Smooth muscle cell (in vitro differentiated cells): ENCODE measurements around the gene CLEC2D. TPM values are rescaled to one million over a fixed set of nuclear protein-coding genes. Genes with fewer than 3 reads are reported as not detected.

Source experiments
- DNase-seq: peaks from one replicate; lab custom pipeline; 2025; ENCODE audit not compliant: unreplicated experiment; lab: John Stamatoyannopoulos, UW
- H2AFZ ChIP-seq: fragments of 200-600 bp; sonication (generic); 2 replicates; pipeline ENCODE4 v1.6.0; 2016; ENCODE audit warnings: antibody characterized with exemption, low read depth, mild to moderate bottlenecking
- H3F3A ChIP-seq: fragments of 200-600 bp; sonication (generic); 2 replicates; pipeline ENCODE4 v1.6.0; 2017; ENCODE audit warnings: antibody characterized with exemption, low read depth
- H3K27ac ChIP-seq: fragments of 200-600 bp; sonication (generic); 2 replicates; pipeline ENCODE4 v1.5.1; 2016; ENCODE audit warnings: low read depth, mild to moderate bottlenecking
- H3K27me3 ChIP-seq: fragments of 200-600 bp; sonication (generic); 2 replicates; pipeline ENCODE4 v1.6.1; 2016; ENCODE audit warnings: low read depth, mild to moderate bottlenecking
- H3K36me3 ChIP-seq: fragments of 200-600 bp; sonication (generic); 2 replicates; pipeline ENCODE4 v1.5.1; 2016; ENCODE audit warnings: low read depth
- H3K4me1 ChIP-seq: fragments of 200-600 bp; sonication (generic); 2 replicates; pipeline ENCODE4 v1.5.1; 2016; ENCODE audit warnings: low read depth
- H3K4me2 ChIP-seq: fragments of 200-600 bp; sonication (generic); 2 replicates; pipeline ENCODE4 v1.6.0; 2016; ENCODE audit warnings: mild to moderate bottlenecking
- H3K4me3 ChIP-seq: fragments of 200-600 bp; sonication (generic); 2 replicates; pipeline ENCODE4 v1.5.1; 2016; ENCODE audit warnings: mild to moderate bottlenecking
- H3K79me2 ChIP-seq: fragments of 200-600 bp; sonication (generic); 2 replicates; pipeline ENCODE4 v1.6.0; 2016; ENCODE audit warnings: low read depth, mild to moderate bottlenecking
- H3K9ac ChIP-seq: fragments of 200-600 bp; sonication (generic); 2 replicates; pipeline ENCODE4 v1.6.0; 2016; ENCODE audit warnings: low read depth
- H3K9me3 ChIP-seq: fragments of 200-600 bp; sonication (generic); replicated peaks from 2 replicates; pipeline ENCODE4 v1.5.1; 2016; ENCODE audit warnings: low read depth
- H4K20me1 ChIP-seq: fragments of 200-600 bp; sonication (generic); 2 replicates; pipeline ENCODE4 v1.6.0; 2016; ENCODE audit warnings: low read depth
- WGBS: methylation state at CpG from one replicate; pipeline ENCODE4 v1.1.7; 2016; ENCODE audit warnings: low lambda C conversion rate; 5-methylcytosine and 5-hydroxymethylcytosine counted together
- polyA plus RNA-seq: library from polyadenylated mRNA; unstranded; fragments of >200 nt; fragmentation: Nextera tagmentation; extraction: Ambion mirVana; gene quantifications from 2 replicates; pipeline ENCODE4 v1.2.1, GENCODE V29; 2016
- total RNA-seq: library from RNA; depleted of rRNA; stranded (reverse); fragments of >200 nt; gene quantifications from 2 replicates; pipeline ENCODE4 v1.2.3, GENCODE V29; 2014
- TF ChIP-seq, protein P1 (sequence below): fragments of 200-600 bp; sonication (generic); IDR thresholded peaks from 2 replicates; pipeline ENCODE4 v1.5.1; 2017; ENCODE audit warnings: borderline replicate concordance, mild to moderate bottlenecking, antibody characterized with exemption; ENCODE audit not compliant: insufficient read depth, poor library complexity, severe bottlenecking

Gene CLEC2D
- total and polyA plus RNA-seq, 2 experiments from 2014 or later, result 2.2 to 5.8 TPM

DNA sequence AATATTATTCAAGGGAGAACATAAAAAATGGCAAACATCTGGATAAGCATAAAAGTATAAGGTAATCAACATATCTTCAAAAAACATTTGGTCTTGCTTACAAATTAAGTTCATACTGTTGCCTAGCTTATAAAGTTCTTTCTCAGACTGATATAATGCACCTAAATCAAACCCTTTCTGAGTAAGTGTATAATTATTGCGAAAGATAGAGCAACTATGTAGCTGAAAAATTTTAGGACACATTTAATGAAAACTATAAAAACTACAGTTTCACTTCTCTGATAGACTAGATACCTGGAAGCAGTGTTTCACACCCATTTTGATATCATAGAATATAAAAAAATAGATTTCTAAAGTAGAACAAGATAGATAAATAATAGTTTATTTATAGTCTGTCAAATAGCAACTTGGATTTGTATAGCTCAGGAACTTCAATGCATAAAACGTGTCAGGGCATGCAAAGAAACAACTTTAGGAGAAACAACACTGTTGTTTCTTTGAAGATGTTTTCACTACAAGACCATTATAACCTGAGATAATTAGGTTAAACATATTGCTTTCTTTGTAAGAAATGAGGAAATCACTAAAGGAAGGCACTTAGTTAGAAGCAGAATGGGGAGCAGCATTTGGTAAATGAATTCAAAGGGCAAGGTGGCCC lies 55.8 kb downstream of the CLEC2D start:
- Histone ChIP-seq H3K79me2 (no peaks in the 10 kb centered on the region), H2AFZ (peak overlapping the region; percentile 25)
- 76% methylated on average over 2 of the region's 2 CpGs for WGBS

DNA sequence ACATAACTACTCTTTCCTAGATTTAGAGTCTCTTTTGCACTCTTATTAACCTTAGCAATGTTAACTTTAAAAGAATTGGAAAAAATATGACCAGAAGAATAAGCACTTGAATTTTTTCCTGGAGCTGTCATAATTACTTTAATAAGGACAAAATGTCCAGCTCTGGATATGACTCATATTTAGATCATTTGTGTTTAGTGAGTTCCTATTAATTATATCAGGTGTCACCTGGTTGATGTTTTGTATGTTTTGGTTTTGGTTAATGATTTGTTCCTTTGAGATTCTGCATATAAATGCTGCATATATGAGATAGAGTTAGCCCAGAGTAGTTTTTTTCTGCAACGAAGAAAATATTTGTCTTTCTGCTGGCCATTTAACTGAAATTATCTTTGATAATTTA lies 58.3 kb downstream of the CLEC2D start:
- no peaks in the 10 kb centered on the region for H3K27me3 ChIP-seq
- H3K27ac ChIP-seq, result no peak overlapping the region
- WGBS, result 96% methylated on average over 1 of the region's 1 CpG
- H3K4me2 ChIP-seq, result no peak overlapping the region
- H3K36me3 ChIP-seq, result no peaks in the 10 kb centered on the region
- no peak overlapping the region for H3K9ac ChIP-seq
- H3K9me3 ChIP-seq, result no peaks in the 10 kb centered on the region
- no peak overlapping the region for H2AFZ ChIP-seq
- TF ChIP-seq, protein P1, sequence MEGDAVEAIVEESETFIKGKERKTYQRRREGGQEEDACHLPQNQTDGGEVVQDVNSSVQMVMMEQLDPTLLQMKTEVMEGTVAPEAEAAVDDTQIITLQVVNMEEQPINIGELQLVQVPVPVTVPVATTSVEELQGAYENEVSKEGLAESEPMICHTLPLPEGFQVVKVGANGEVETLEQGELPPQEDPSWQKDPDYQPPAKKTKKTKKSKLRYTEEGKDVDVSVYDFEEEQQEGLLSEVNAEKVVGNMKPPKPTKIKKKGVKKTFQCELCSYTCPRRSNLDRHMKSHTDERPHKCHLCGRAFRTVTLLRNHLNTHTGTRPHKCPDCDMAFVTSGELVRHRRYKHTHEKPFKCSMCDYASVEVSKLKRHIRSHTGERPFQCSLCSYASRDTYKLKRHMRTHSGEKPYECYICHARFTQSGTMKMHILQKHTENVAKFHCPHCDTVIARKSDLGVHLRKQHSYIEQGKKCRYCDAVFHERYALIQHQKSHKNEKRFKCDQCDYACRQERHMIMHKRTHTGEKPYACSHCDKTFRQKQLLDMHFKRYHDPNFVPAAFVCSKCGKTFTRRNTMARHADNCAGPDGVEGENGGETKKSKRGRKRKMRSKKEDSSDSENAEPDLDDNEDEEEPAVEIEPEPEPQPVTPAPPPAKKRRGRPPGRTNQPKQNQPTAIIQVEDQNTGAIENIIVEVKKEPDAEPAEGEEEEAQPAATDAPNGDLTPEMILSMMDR, result no peak
- no peak for DNase-seq
- no peaks in the 10 kb centered on the region for H4K20me1 ChIP-seq
- no peaks in the 10 kb centered on the region for H3K79me2 ChIP-seq
- no peak overlapping the region for H3K4me3 ChIP-seq
- H3K4me1 ChIP-seq, result no peaks in the 10 kb centered on the region
- H3F3A ChIP-seq, result no peaks in the 10 kb centered on the region

More for the DNA sequence above, 55.8 kb downstream of the CLEC2D start:
- Histone ChIP-seq H3K27ac (no peak overlapping the region), H3K36me3 (no peaks in the 10 kb centered on the region), H3F3A (no peaks in the 10 kb centered on the region), H3K4me2 (no peak overlapping the region), H3K4me1 (no peaks in the 10 kb centered on the region), H3K4me3 (no peak overlapping the region), H4K20me1 (no peaks in the 10 kb centered on the region), H3K9ac (no peak overlapping the region), H3K9me3 (no peaks in the 10 kb centered on the region), H3K27me3 (no peaks in the 10 kb centered on the region)
- DNase-seq, result no peak
- TF ChIP-seq, protein P1, result no peak

DNA sequence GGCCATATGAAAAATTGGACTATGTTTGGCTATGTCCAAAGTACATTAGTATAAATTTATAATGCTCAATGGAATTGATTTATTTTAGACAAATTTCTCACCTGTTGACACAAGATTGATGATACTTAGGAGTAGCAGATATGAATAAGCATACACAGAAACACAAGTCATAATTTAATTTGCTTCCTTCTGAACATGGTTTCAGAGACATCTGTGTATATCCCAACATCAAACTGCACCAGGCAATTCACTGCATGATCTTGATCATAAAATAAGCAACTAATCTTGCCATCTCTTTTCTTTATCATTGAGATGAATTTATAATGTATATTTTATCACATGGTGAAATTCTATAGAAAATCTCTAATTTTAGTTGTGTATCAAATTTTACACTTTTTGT lies 59.6 kb downstream of the CLEC2D start:
- TF ChIP-seq, protein P1, result no peak

DNA sequence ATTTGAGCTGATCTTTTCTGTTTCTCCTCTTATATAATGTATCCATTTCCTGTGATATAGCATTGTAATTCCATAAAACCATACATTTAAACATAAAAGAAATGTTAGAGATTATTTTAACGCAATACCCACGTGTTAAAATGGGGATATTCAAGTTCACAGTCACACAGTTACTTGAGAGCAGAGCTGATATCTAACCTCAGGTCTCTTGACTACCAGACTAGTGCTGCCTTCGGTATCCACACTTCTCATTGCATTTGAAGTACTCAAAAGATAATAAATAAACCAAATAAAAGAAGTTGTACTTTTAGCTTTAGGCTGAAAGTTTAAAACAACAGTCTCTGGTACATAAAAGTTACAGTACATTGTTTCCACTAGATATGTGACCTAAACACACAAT lies 60.5 kb downstream of the CLEC2D start:
- H3K27me3 ChIP-seq, result no peaks in the 10 kb centered on the region
- no peaks in the 10 kb centered on the region for H4K20me1 ChIP-seq
- 83% methylated on average over 3 of the region's 3 CpGs for WGBS
- H3K9me3 ChIP-seq, result no peaks in the 10 kb centered on the region
- H3K79me2 ChIP-seq, result no peaks in the 10 kb centered on the region
- H2AFZ ChIP-seq, result no peak overlapping the region
- no peaks in the 10 kb centered on the region for H3K36me3 ChIP-seq
- no peak overlapping the region for H3K4me3 ChIP-seq
- H3K9ac ChIP-seq, result no peak overlapping the region
- H3K4me2 ChIP-seq, result no peak overlapping the region
- DNase-seq, result no peak
- H3K4me1 ChIP-seq, result no peaks in the 10 kb centered on the region
- TF ChIP-seq, protein P1, result no peak
- no peaks in the 10 kb centered on the region for H3F3A ChIP-seq
- H3K27ac ChIP-seq, result no peak overlapping the region

More for the DNA sequence above, 59.6 kb downstream of the CLEC2D start:
- Histone ChIP-seq H3K9ac (no peak overlapping the region), H3K27ac (no peak overlapping the region), H3K27me3 (no peaks in the 10 kb centered on the region), H3F3A (no peaks in the 10 kb centered on the region), H3K79me2 (no peaks in the 10 kb centered on the region), H3K4me3 (no peak overlapping the region), H3K9me3 (no peaks in the 10 kb centered on the region), H3K4me2 (no peak overlapping the region), H3K4me1 (no peaks in the 10 kb centered on the region), H3K36me3 (no peaks in the 10 kb centered on the region), H4K20me1 (no peaks in the 10 kb centered on the region), H2AFZ (no peak overlapping the region)
- DNase-seq, result no peak
